Cardiac muscle cell (in vitro differentiated cells and primary cell): ENCODE measurements around the gene RGL3. TPM values are rescaled to one million over a fixed set of nuclear protein-coding genes. Genes with fewer than 3 reads are reported as not detected.
A peak's percentile ranks its signal among the peaks of the same experiment; 100 is the strongest.
"Not testable (repeated sequence)": the region's sequence is repeated elsewhere in the genome, so short reads cannot be mapped to it uniquely, and the experiment has no call there.

ENCODE experiments used
- DNase-seq, 2 donors: peaks; one replicate each; pipeline versions ENCODE4 v3.0.0 to v3.0.0-alpha.2; 2010 to 2017; ENCODE audit warnings: low read depth in 1 of 2, low spot score in 1 of 2
- H3K27ac ChIP-seq: fragments of 200-600 bp; sonication (generic); 2 replicates; pipeline ENCODE4 v1.5.1; 2016
- H3K27me3 ChIP-seq: fragments of 200-600 bp; sonication (generic); 2 replicates; pipeline ENCODE4 v1.6.0; 2016; ENCODE audit warnings: control low read depth
- H3K36me3 ChIP-seq: fragments of 200-600 bp; sonication (generic); 2 replicates; pipeline ENCODE4 v1.5.1; 2016; ENCODE audit warnings: control low read depth
- H3K4me1 ChIP-seq: fragments of 200-600 bp; sonication (generic); 2 replicates; pipeline ENCODE4 v1.8.1; 2017; ENCODE audit warnings: low read depth, mild to moderate bottlenecking, mixed run types
- H3K4me3 ChIP-seq: fragments of 200-600 bp; sonication (generic); 2 replicates; pipeline ENCODE4 v1.5.1; 2016; ENCODE audit warnings: mild to moderate bottlenecking
- H3K9me3 ChIP-seq: fragments of 200-600 bp; sonication (generic); 2 replicates; pipeline ENCODE4 v1.5.1; 2017; ENCODE audit warnings: low read depth, mild to moderate bottlenecking, control low read depth
- CTCF ChIP-seq: IDR thresholded peaks from 2 replicates; pipeline ENCODE4 v1.5.1; 2012; ENCODE audit warnings: low read depth, mild to moderate bottlenecking, low read length
- polyA plus RNA-seq: library from polyadenylated mRNA; unstranded; fragments of >200 nt; fragmentation: Nextera tagmentation; extraction: Ambion mirVana; gene quantifications from 2 replicates; pipeline ENCODE4 v1.2.1, GENCODE V29; 2016
- total RNA-seq: library from RNA; depleted of rRNA; stranded (reverse); fragments of >200 nt; gene quantifications from 2 replicates; pipeline ENCODE4 v1.2.3, GENCODE V29; 2016

The RGL3 gene
- total and polyA plus RNA-seq, 2 experiments from 2014 or later, result 32.2 to 52.1 TPM

GRCh38 chr19:11408591-11408990 is 10.5 kb downstream of the RGL3 start:
- Histone ChIP-seq H3K27me3 (no peaks in the 10 kb centered on the region), H3K9me3 (no peaks in the 10 kb centered on the region), H3K36me3 (peaks cover 3% of the 10 kb centered on the region), H3K4me1 (peaks cover 7% of the 10 kb centered on the region), H3K27ac (no peak overlapping the region), H3K4me3 (no peak overlapping the region)
- no peak for TF ChIP-seq CTCF
- DNase-seq, result no peak

DNA sequence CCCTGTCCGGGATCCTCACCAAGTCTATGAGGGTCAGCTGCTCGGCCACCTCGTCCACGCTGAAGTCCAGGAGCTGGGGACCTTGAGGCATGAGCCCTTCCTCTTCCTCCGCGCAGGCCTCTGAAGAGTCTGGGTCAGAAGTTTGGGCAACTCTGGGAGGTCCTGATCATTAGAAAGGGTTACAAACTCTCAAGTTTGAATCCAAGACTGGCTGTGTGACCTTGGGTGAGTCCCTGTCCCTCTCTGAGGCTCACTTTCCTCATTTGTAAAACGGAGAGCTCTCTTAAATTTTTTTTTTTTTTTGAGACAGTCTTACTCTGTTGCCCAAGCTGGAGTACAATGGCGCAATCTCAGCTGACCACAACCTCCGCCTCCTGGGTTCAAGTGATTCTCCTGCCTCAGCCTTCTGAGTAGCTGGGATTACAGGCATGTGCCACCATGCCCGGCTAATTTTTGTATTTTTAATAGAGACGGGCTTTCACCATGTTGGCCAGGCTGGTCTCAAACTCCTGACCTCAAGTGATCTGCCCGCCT is 12.3 kb downstream of the RGL3 start:
- H3K27ac ChIP-seq, H3K27me3 ChIP-seq, H3K4me3 ChIP-seq, H3K4me1 ChIP-seq, H3K36me3 ChIP-seq, H3K9me3 ChIP-seq: not testable (repeated sequence)
- peak in 1 of 2 donors; percentile 52 for DNase-seq

- no peak overlapping the region for H3K4me3 ChIP-seq
- peaks cover 7% of the 10 kb centered on the region for H3K4me1 ChIP-seq
- H3K9me3 ChIP-seq, result no peaks in the 10 kb centered on the region
- no peak overlapping the region for H3K27ac ChIP-seq
- no peaks in the 10 kb centered on the region for H3K27me3 ChIP-seq
- TF ChIP-seq CTCF, result peak; percentile 60
- no peaks in the 10 kb centered on the region for H3K36me3 ChIP-seq
- DNase-seq, result peak in 1 of 2 donors; percentile 62
Observed at GRCh38 chr19:11405846-11406643, 13.1 kb downstream of the RGL3 start.

GRCh38 chr19:11404588-11405222 is 14.4 kb downstream of the RGL3 start:
- no peak for TF ChIP-seq CTCF
- Histone ChIP-seq H3K36me3 (no peaks in the 10 kb centered on the region), H3K27me3 (no peaks in the 10 kb centered on the region), H3K9me3 (no peaks in the 10 kb centered on the region), H3K27ac (peak overlapping the region; percentile 48), H3K4me3 (no peak overlapping the region), H3K4me1 (peaks cover 7% of the 10 kb centered on the region)
- no peak for DNase-seq

DNA sequence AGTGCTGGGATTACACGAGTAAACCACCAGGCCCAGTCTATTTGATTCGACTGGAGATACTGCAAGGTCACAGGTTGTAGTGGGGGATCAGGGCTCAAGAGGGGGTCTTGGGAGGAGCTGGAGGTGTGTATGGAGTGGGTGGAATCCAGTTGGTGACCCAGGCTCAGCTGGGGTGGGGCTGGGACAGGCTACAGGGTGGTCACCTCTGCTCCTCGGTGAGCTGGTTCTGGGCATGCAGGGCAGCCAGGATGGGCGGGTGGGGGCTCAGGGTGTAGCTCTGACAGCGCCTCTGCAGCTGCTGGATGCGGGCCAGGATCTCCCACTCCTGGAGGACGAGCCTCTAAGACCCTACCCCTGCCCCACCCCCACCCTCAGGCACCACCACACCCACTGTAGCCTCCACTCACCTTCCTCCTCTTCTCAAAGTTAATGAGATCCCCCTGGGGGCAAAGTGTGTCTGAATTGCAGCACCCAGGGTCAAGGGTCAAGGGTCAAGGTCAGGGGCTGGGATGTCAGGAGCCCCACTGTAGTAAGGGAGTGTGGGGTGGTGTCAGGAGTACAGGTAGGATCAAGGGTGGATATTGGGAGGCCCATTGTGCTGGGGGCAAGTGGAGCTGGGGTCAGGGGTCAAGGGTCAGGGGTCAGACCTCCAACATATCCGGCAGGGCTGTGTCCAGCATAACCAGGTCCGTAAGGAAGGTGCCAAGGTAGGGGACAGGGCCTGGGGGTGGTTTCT is 17.1 kb downstream of the RGL3 start:
- H3K36me3 ChIP-seq, result no peaks in the 10 kb centered on the region
- H3K9me3 ChIP-seq, result no peaks in the 10 kb centered on the region

More for the DNA sequence above, 17.1 kb downstream of the RGL3 start:
- TF ChIP-seq CTCF, result no peak
- no peaks in the 10 kb centered on the region for H3K27me3 ChIP-seq
- H3K4me1 ChIP-seq, result peaks cover 7% of the 10 kb centered on the region
- H3K27ac ChIP-seq, result no peak overlapping the region
- DNase-seq, result no peak
- no peak overlapping the region for H3K4me3 ChIP-seq
